Testis (tissue), 3 donors: ENCODE results near the gene CTXND1. TPM values are rescaled to one million over a fixed set of nuclear protein-coding genes. Genes with fewer than 3 reads are reported as not detected.

Experiments used
- DNase-seq: peaks from one replicate; pipeline ENCODE4 v3.0.0-alpha.2; 2019
- H3K27ac ChIP-seq, 2 donors: fragments of 200-600 bp; sonication (generic); one replicate each; pipeline ENCODE4 v1.5.1; 2019
- H3K27me3 ChIP-seq: fragments of 200-600 bp; sonication (generic); one replicate; pipeline ENCODE4 v1.5.1; 2019
- H3K36me3 ChIP-seq: fragments of 200-600 bp; sonication (generic); one replicate; pipeline ENCODE4 v1.5.1; 2017; ENCODE audit warnings: low read depth; ENCODE audit errors: missing control alignments
- H3K4me1 ChIP-seq: fragments of 200-600 bp; sonication (generic); one replicate; pipeline ENCODE4 v1.5.1; 2019
- H3K4me3 ChIP-seq, 2 donors: fragments of 200-600 bp; sonication (generic); one replicate each; pipeline ENCODE4 v1.5.1; 2017 to 2019
- H3K9me3 ChIP-seq: fragments of 200-600 bp; sonication (generic); one replicate; pipeline ENCODE4 v1.5.1; 2017
- CTCF ChIP-seq, 3 experiments: fragments of 450-650 bp in 2 of 3; fragments of 200-600 bp in 1 of 3; sonication (generic) in 1 of 3; IDR thresholded peaks; one replicate each; pipeline ENCODE4 v1.5.1; 2016 to 2019; ENCODE audit warnings: antibody characterized with exemption in 3 of 3, mild to moderate bottlenecking in 2 of 3, moderate library complexity in 1 of 3
- POLR2A ChIP-seq: fragments of 450-650 bp; IDR thresholded peaks from one replicate; pipeline ENCODE4 v1.6.1; 2017; ENCODE audit warnings: antibody characterized with exemption, mild to moderate bottlenecking, moderate library complexity
- WGBS, 2 donors: methylation state at CpG; one replicate each; pipeline ENCODE4 v1.1.5; 2018; 5-methylcytosine and 5-hydroxymethylcytosine counted together
- intact Hi-C: fragments of 100-400 bp; cut with DNase I; formaldehyde crosslinking; loops from one replicate; pipeline ENCODE4 v1.15.1; 2023; ENCODE audit warnings: low total_unique reads
- polyA plus RNA-seq: library from polyadenylated mRNA; stranded (reverse); fragments of 350-450 nt; fragmentation: Illumina TruSeq; extraction: RNeasy Lipid Tissue Mini Kit (QIAGEN cat#74804); gene quantifications from one replicate; pipeline ENCODE4 v1.2.3, GENCODE V29; 2014; ENCODE audit warnings: low read depth, low replicate concordance; ENCODE audit not compliant: insufficient read depth
- total RNA-seq, 2 donors: library from RNA; depleted of rRNA; stranded (reverse); fragments of >200 nt; gene quantifications; one replicate each; pipeline ENCODE4 v1.2.3, GENCODE V29; 2016

CTXND1 gene
- total and polyA plus RNA-seq, 3 donors from 2014 or later = 0.06 to 1.6 TPM; not detected in 1

GRCh38 chr15:80160570-80161156 is 91.3 kb downstream of the CTXND1 start:
- Histone ChIP-seq H3K27ac (no peak overlapping the region), H3K4me1 (peaks cover 15% of the 10 kb centered on the region), H3K9me3 (no peaks in the 10 kb centered on the region), H3K4me3 (no peak overlapping the region), H3K36me3 (no peaks in the 10 kb centered on the region), H3K27me3 (no peaks in the 10 kb centered on the region)
- intact Hi-C loops = loop anchor here (10.0 kb wide), 1 partner anchor 96 kb away; no protein-coding TSS in a partner anchor
- no peak for DNase-seq
- WGBS, 2 donors = 79 to 82% methylated on average over 7 of the region's 7 CpGs
- TF ChIP-seq POLR2A = no peak
- TF ChIP-seq CTCF (IDR thresholded peaks at IDR 0.05) = no peak

DNA sequence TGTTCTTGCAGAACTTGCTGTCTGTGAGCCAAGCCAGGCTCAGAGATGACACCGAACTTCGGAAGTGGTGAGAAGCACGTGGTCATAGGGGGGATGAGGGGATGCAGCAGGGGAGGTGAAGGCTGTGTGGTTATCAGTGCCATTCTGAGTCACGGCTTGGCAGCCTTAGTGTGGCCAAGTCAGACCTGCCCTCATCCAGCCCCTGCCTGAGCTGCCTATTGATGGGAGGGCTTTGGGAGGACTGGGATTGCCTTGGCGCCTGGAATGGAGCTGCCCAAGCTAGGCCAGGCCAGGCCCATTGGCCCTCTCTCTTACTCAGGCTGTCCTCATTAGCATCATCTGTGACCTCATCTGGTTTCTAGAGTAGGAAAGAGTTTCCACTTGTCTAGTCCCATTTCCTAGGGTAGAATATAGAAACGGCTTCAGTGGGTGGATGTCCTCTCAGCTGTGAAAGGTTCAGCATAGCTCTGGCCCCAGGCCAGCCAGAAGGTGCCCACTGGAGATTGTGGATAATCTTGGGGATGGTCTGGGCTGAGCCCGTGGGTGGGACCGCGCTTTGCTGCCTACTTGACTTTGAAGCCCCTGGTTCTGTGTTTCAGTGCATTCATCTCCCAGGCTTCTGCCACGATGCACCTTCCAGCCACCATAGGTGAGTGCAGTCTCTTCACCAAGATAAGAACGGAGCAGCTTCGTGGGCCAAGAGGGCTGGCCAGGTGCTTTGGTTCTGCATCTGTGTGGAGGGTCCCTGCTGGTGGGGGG is 92.0 kb downstream of the CTXND1 start:
- TF ChIP-seq POLR2A (no peak), CTCF (IDR thresholded peaks at IDR 0.05) (no peak)
- Histone ChIP-seq H3K9me3 (no peaks in the 10 kb centered on the region), H3K36me3 (no peaks in the 10 kb centered on the region), H3K27me3 (no peaks in the 10 kb centered on the region), H3K4me3 (no peak overlapping the region), H3K4me1 (peaks cover 21% of the 10 kb centered on the region), H3K27ac (no peak overlapping the region)
- WGBS, 2 donors = 91 to 95% methylated on average over 4 to 12 of the region's 12 CpGs
- DNase-seq = no peak
- intact Hi-C loops = loop anchor here (10.0 kb wide), 1 partner anchor 95 kb away; no protein-coding TSS in a partner anchor

- no peaks in the 10 kb centered on the region for H3K27me3 ChIP-seq
- 95 to 100% methylated on average over 5 of the region's 5 CpGs for WGBS, 2 donors
- H3K4me3 ChIP-seq = no peak overlapping the region
- peaks cover 25% of the 10 kb centered on the region for H3K4me1 ChIP-seq
- DNase-seq = no peak
- H3K27ac ChIP-seq = no peak overlapping the region
- TF ChIP-seq POLR2A (no peak), CTCF (IDR thresholded peaks at IDR 0.05) (no peak)
- intact Hi-C loops = no loop called here
- H3K9me3 ChIP-seq = no peaks in the 10 kb centered on the region
- H3K36me3 ChIP-seq = no peaks in the 10 kb centered on the region
Measured at GRCh38 chr15:80159301-80159700, 92.7 kb downstream of the CTXND1 start.

- intact Hi-C loops = no loop called here
- Histone ChIP-seq H3K4me1 (peaks cover 32% of the 10 kb centered on the region), H3K9me3 (no peaks in the 10 kb centered on the region), H3K4me3 (no peak overlapping the region), H3K27ac (no peak overlapping the region), H3K27me3 (no peaks in the 10 kb centered on the region), H3K36me3 (no peaks in the 10 kb centered on the region)
- 85 to 100% methylated on average over 3 to 5 of the region's 5 CpGs for WGBS, 2 donors
- TF ChIP-seq CTCF (IDR thresholded peaks at IDR 0.05) = no peak
- TF ChIP-seq POLR2A = no peak
- no peak for DNase-seq
Measured at GRCh38 chr15:80157215-80157614, 94.8 kb downstream of the CTXND1 start.
